Measurements from ENCODE around the gene HECTD4. TPM values are rescaled to one million over a fixed set of nuclear protein-coding genes. Genes with fewer than 3 reads are reported as not detected.
"Not testable (repeated sequence)": the region's sequence is repeated elsewhere in the genome, so short reads cannot be mapped to it uniquely, and the experiment has no call there.

The HECTD4 gene
- total RNA-seq, 1 experiment from 2014 or later = 37.4 TPM

GRCh38 chr12:112350593-112351592 lies 31.3 kb downstream of the HECTD4 start:
- DNase-seq = no peak

GRCh38 chr12:112349431-112349830 lies 32.8 kb downstream of the HECTD4 start:
- ChIA-PET CTCF (no interaction called here), POLR2A (ENCODE audit: unreplicated experiment) (no interaction called here)
- no TSS peak for BruUV-seq (replicated peaks)
- no peaks in the 10 kb centered on the region for H3F3A ChIP-seq (ENCODE audit: insufficient read depth, low read depth)
- no peak overlapping the region for H2AFZ ChIP-seq
- H3K9me3 ChIP-seq (ENCODE audit: insufficient read depth, low read depth) = no peaks in the 10 kb centered on the region
- no peak for DNase-seq
- H3K27me3 ChIP-seq (ENCODE audit: insufficient read depth, low read depth) = no peaks in the 10 kb centered on the region
- TF ChIP-seq EZH2 (IDR thresholded peaks at IDR 0.05; ENCODE audit: low read depth) = no peak
- TF ChIP-seq, protein P1, sequence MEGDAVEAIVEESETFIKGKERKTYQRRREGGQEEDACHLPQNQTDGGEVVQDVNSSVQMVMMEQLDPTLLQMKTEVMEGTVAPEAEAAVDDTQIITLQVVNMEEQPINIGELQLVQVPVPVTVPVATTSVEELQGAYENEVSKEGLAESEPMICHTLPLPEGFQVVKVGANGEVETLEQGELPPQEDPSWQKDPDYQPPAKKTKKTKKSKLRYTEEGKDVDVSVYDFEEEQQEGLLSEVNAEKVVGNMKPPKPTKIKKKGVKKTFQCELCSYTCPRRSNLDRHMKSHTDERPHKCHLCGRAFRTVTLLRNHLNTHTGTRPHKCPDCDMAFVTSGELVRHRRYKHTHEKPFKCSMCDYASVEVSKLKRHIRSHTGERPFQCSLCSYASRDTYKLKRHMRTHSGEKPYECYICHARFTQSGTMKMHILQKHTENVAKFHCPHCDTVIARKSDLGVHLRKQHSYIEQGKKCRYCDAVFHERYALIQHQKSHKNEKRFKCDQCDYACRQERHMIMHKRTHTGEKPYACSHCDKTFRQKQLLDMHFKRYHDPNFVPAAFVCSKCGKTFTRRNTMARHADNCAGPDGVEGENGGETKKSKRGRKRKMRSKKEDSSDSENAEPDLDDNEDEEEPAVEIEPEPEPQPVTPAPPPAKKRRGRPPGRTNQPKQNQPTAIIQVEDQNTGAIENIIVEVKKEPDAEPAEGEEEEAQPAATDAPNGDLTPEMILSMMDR (conservative IDR thresholded peaks at IDR 0.05) = no peak
- H3K27ac ChIP-seq = no peak overlapping the region
- no peaks in the 10 kb centered on the region for H3K9me2 ChIP-seq (ENCODE audit: insufficient read depth)
- H4K20me1 ChIP-seq (ENCODE audit: insufficient read depth) = no peaks in the 10 kb centered on the region; the same call in 1 of the 2 replicates
- intact Hi-C loops (cut with micrococcal nuclease; ENCODE audit: unreplicated experiment) = no loop called here
- no peak overlapping the region for H3K4me2 ChIP-seq
- H3K79me2 ChIP-seq (ENCODE audit: low read depth) = peaks cover 10% of the 10 kb centered on the region; the same call in 1 of the 2 replicates
- 0 out of 2 replicates have a peak, but pooled peaks cover 3% of the 10 kb centered on the region for H3K4me1 ChIP-seq (replicated peaks; ENCODE audit: insufficient read depth)
- H3K36me3 ChIP-seq (ENCODE audit: low read depth) = no peaks in the 10 kb centered on the region
- no peak overlapping the region for H3K4me3 ChIP-seq

More at GRCh38 chr12:112350593-112351592, 31.3 kb downstream of the HECTD4 start:
- peaks cover 10% of the 10 kb centered on the region; the same call in 1 of the 2 replicates for H3K79me2 ChIP-seq (ENCODE audit: low read depth)
- TF ChIP-seq, protein P1 (conservative IDR thresholded peaks at IDR 0.05) = no peak
- no peak for TF ChIP-seq EZH2 (IDR thresholded peaks at IDR 0.05; ENCODE audit: low read depth)
- H3K4me1 ChIP-seq (replicated peaks; ENCODE audit: insufficient read depth) = 0 out of 2 replicates have a peak, but pooled peaks cover 3% of the 10 kb centered on the region
- BruUV-seq (replicated peaks) = no TSS peak
- no peaks in the 10 kb centered on the region for H3K9me2 ChIP-seq (ENCODE audit: insufficient read depth)
- no peak overlapping the region for H3K4me3 ChIP-seq
- CTCF ChIA-PET = no interaction called here
- intact Hi-C loops (cut with micrococcal nuclease; ENCODE audit: unreplicated experiment) = no loop called here
- H3F3A ChIP-seq (ENCODE audit: insufficient read depth, low read depth) = no peaks in the 10 kb centered on the region
- H3K4me2 ChIP-seq = no peak overlapping the region
- H3K27me3 ChIP-seq (ENCODE audit: insufficient read depth, low read depth) = no peaks in the 10 kb centered on the region
- H3K9me3 ChIP-seq (ENCODE audit: insufficient read depth, low read depth) = no peaks in the 10 kb centered on the region
- no peaks in the 10 kb centered on the region for H3K36me3 ChIP-seq (ENCODE audit: low read depth)
- POLR2A ChIA-PET (ENCODE audit: unreplicated experiment) = interaction anchor here (0.5 kb wide), 1 partner anchor 52 kb away, joined by 5 read pairs; no protein-coding TSS in a partner anchor
- H2AFZ ChIP-seq = no peak overlapping the region
- no peaks in the 10 kb centered on the region; the same call in 1 of the 2 replicates for H4K20me1 ChIP-seq (ENCODE audit: insufficient read depth)
- H3K27ac ChIP-seq = no peak overlapping the region

DNA sequence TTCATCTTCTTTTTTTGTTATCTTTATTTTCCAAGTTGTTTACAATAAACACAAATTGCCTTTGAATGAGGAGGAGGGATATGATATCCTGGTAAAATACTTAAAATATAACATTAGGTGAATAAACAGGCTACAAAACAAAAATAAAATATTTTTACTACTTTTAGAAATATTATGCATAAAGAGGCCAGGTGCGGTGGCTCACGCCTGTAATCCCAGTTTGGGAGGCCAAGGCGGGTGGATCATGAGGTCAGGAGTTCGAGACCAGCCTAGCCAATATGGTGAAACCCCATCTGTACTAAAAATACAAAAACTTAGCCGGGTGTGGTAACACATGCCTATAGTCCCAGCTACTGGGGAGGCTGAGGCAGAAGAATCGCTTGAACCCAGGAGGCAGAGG lies 33.3 kb downstream of the HECTD4 start:
- DNase-seq; BruUV-seq (replicated peaks); H2AFZ ChIP-seq; H3K9me2 ChIP-seq (ENCODE audit: insufficient read depth); H3K27me3 ChIP-seq (ENCODE audit: insufficient read depth, low read depth); H4K20me1 ChIP-seq (ENCODE audit: insufficient read depth); H3K4me3 ChIP-seq; H3K79me2 ChIP-seq (ENCODE audit: low read depth); H3K4me2 ChIP-seq; H3F3A ChIP-seq (ENCODE audit: insufficient read depth, low read depth); intact Hi-C loops (cut with micrococcal nuclease; ENCODE audit: unreplicated experiment); POLR2A ChIA-PET (ENCODE audit: unreplicated experiment); H3K36me3 ChIP-seq (ENCODE audit: low read depth); H3K4me1 ChIP-seq (replicated peaks; ENCODE audit: insufficient read depth); H3K9me3 ChIP-seq (ENCODE audit: insufficient read depth, low read depth); CTCF ChIA-PET; H3K27ac ChIP-seq: not testable (repeated sequence)

Measured in PC-9 (cell line).